Endothelial cell of umbilical vein (primary cell): ENCODE measurements around the gene LLGL2. TPM values are rescaled to one million over a fixed set of nuclear protein-coding genes. Genes with fewer than 3 reads are reported as not detected.

Experiments used
- BruUV-seq: library from RNA; stranded (reverse); fragments of 400-500 nt; replicated peaks from 2 replicates; lab custom pipeline; 2021; lab: Mats Ljungman, UMichigan
- CTCF ChIA-PET: fragments of 300-600, 350-600 bp; sonication (Branson Sonifier 250); formaldehyde crosslinking; loops from one replicate; lab custom pipeline; 2021; ENCODE audit warnings: antibody characterized with exemption, inconsistent platforms; lab: Charles Lee
- POLR2A ChIA-PET: fragments of 300-600, 350-600 bp; sonication (Branson Sonifier 250); formaldehyde crosslinking; loops from one replicate; lab custom pipeline; 2021; ENCODE audit warnings: antibody characterized with exemption, inconsistent platforms; lab: Charles Lee
- DNase-seq: peaks from one replicate; pipeline ENCODE4 v3.0.0-alpha.2; 2011; ENCODE audit warnings: low read depth, low spot score
- FAIRE-seq: peaks from 2 replicates; lab custom pipeline; 2011; peaks lifted over from hg19 to GRCh38; lab: Jason Lieb, UNC
- H2AFZ ChIP-seq: 2 replicates; pipeline ENCODE4 v1.6.0; 2012; ENCODE audit warnings: low read depth, low read length, control low read depth, inconsistent platforms
- H3K27ac ChIP-seq: 2 replicates; pipeline ENCODE4 v1.5.1; 2011; ENCODE audit warnings: low read depth, mild to moderate bottlenecking, control low read depth, low read length, moderate library complexity; ENCODE audit not compliant: insufficient read depth
- H3K27me3 ChIP-seq, 2 experiments: 2 replicates each; pipeline versions ENCODE4 v1.6.0 to v1.6.1; 2011; ENCODE audit warnings: low read length in 2 of 2, mixed read lengths in 1 of 2; ENCODE audit not compliant: control insufficient read depth in 2 of 2, insufficient read depth in 2 of 2
- H3K36me3 ChIP-seq, 2 experiments: 2 replicates in 1 of 2; 3 replicates in 1 of 2; pipeline ENCODE4 v1.5.1; 2011; ENCODE audit warnings: low read length in 2 of 2, mild to moderate bottlenecking in 1 of 2, moderate library complexity in 1 of 2; ENCODE audit not compliant: control insufficient read depth in 2 of 2, insufficient read depth in 2 of 2; ENCODE audit errors: extremely low read depth in 1 of 2
- H3K4me1 ChIP-seq: 3 replicates; pipeline ENCODE4 v1.5.1; 2011; ENCODE audit warnings: mild to moderate bottlenecking, low read length; ENCODE audit not compliant: control insufficient read depth, insufficient read depth; ENCODE audit errors: extremely low read depth
- H3K4me2 ChIP-seq: 2 replicates; pipeline ENCODE4 v1.6.1; 2011; ENCODE audit warnings: low read length, control low read depth, mixed read lengths; ENCODE audit not compliant: insufficient read depth
- H3K4me3 ChIP-seq, 3 experiments: fragments of 200-600 bp in 1 of 3; sonication (generic), shearing (Covaris generic) in 1 of 3; replicated peaks in 1 of 3; 2 replicates each; pipeline ENCODE4 v1.5.1; 2011 to 2016; ENCODE audit warnings: control low read depth in 3 of 3, low read length in 3 of 3, mild to moderate bottlenecking in 2 of 3, inconsistent platforms in 1 of 3, low read depth in 1 of 3, moderate library complexity in 1 of 3; ENCODE audit not compliant: insufficient read depth in 1 of 3
- H3K79me2 ChIP-seq: 2 replicates; pipeline ENCODE4 v1.6.0; 2012; ENCODE audit warnings: low read length, inconsistent platforms; ENCODE audit not compliant: control insufficient read depth, insufficient read depth
- H3K9ac ChIP-seq: replicated peaks from 2 replicates; pipeline ENCODE3; 2011; ENCODE audit warnings: low read length, control low read depth; ENCODE audit not compliant: insufficient read depth; ENCODE audit errors: extremely low read depth
- H3K9me1 ChIP-seq: replicated peaks from 3 replicates; pipeline ENCODE4 v1.6.0; 2011; ENCODE audit warnings: mild to moderate bottlenecking, low read length; ENCODE audit not compliant: control insufficient read depth, insufficient read depth; ENCODE audit errors: extremely low read depth
- H3K9me3 ChIP-seq: replicated peaks from 2 replicates; pipeline ENCODE4 v1.5.1; 2012; ENCODE audit warnings: low read length, inconsistent platforms; ENCODE audit not compliant: control insufficient read depth, insufficient read depth
- H4K20me1 ChIP-seq: replicated peaks from 2 replicates; pipeline ENCODE3; 2011; ENCODE audit warnings: mild to moderate bottlenecking, low read length; ENCODE audit not compliant: control insufficient read depth, insufficient read depth; ENCODE audit errors: extremely low read depth
- MYC ChIP-seq: IDR thresholded peaks from one replicate; pipeline ENCODE4 v1.6.1; 2011; ENCODE audit warnings: mild to moderate bottlenecking, low read depth, low read length
- POLR2A ChIP-seq: IDR thresholded peaks from 2 replicates; pipeline ENCODE4 v1.6.1; 2012; ENCODE audit warnings: low read depth, mild to moderate bottlenecking, control low read depth, low read length
- POLR2AphosphoS5 ChIP-seq: IDR thresholded peaks from 2 replicates; pipeline ENCODE4 v1.6.1; 2012; ENCODE audit warnings: low read depth, mild to moderate bottlenecking, control low read depth, low read length, moderate library complexity; ENCODE audit not compliant: insufficient read depth
- dilution Hi-C: fragments of 300-500 bp; cut with MboI; formaldehyde crosslinking; loops from one replicate; pipeline ENCODE4 v1.15.0; 2019; ENCODE audit warnings: low sequenced_read_pairs; ENCODE audit not compliant: extremely low pct_ligation_motif_present
- intact Hi-C: fragments of 100-400 bp; cut with micrococcal nuclease; formaldehyde crosslinking; loops from one replicate; pipeline ENCODE4 v1.10.0; 2022
- polyA plus RNA-seq, 4 experiments: library from polyadenylated mRNA; depleted of rRNA in 3 of 4; stranded (reverse) in 3 of 4; unstranded in 1 of 4; fragments of >200 nt; gene quantifications; 2 replicates each; pipeline versions ENCODE4 v1.2.1 to v1.2.3, GENCODE V29; 2011 to 2012; ENCODE audit warnings: missing spikeins in 1 of 4
- total RNA-seq: library from RNA; stranded (reverse); gene quantifications from 2 replicates; pipeline ENCODE4 v1.2.3, GENCODE V29; 2021
- TF ChIP-seq, protein P1 (sequence below): IDR thresholded peaks from 2 replicates; pipeline ENCODE4 v1.6.1; 2011; ENCODE audit not compliant: insufficient read depth, insufficient read length
- TF ChIP-seq, protein P2 (sequence below), 2 donors: IDR thresholded peaks; 1 replicate in 1 of 2; 2 replicates in 1 of 2; pipeline ENCODE4 v1.5.1; 2011; ENCODE audit warnings: low read length in 2 of 2, mild to moderate bottlenecking in 2 of 2, moderate library complexity in 2 of 2, control low read depth in 1 of 2, inconsistent platforms in 1 of 2, low read depth in 1 of 2; ENCODE audit not compliant: insufficient read depth in 1 of 2; ENCODE audit errors: extremely low read depth in 1 of 2

Gene LLGL2
- total and polyA plus RNA-seq, 2 donors (not counting 3 experiments of a cell fraction or from before 2014, with no cell fraction given) = 5.3 to 5.4 TPM

DNA sequence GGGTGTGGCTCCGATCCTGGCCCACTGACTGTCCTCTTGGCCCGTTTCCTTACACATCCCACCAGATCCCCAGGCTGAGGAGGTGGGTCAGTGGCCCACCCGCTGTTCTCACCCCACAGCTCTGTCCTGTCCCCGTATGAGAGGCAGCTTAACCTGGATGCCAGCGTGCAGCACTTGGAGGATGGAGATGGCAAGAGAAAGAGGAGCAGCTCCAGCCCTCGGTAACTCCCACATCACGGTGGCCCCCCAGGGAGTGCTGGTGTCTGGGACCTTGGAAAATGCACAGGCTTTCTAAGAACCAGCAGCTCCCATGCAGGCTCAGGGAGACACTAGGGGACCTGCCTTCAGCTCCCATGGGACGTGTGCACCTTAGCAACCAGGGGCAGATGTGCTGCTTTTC is 4.2 kb upstream of the LLGL2 start:
- FAIRE-seq (no peak), DNase-seq (no peak)
- TF ChIP-seq, protein P1, sequence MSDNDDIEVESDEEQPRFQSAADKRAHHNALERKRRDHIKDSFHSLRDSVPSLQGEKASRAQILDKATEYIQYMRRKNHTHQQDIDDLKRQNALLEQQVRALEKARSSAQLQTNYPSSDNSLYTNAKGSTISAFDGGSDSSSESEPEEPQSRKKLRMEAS = no peak
- TF ChIP-seq MYC = no peak
- no peak for TF ChIP-seq POLR2AphosphoS5
- intact Hi-C loops (no loop called here), dilution Hi-C loops (no loop called here)
- no peak overlapping the region for H3K4me3 ChIP-seq
- H3K4me1 ChIP-seq = peaks cover 11% of the 10 kb centered on the region
- no peak overlapping the region for H3K9ac ChIP-seq
- H4K20me1 ChIP-seq = no peaks in the 10 kb centered on the region
- H3K9me3 ChIP-seq = no peaks in the 10 kb centered on the region
- POLR2A ChIA-PET = no interaction called here
- H3K27me3 ChIP-seq = no peaks in the 10 kb centered on the region
- H2AFZ ChIP-seq = no peak overlapping the region
- H3K4me2 ChIP-seq = no peak overlapping the region
- no peak overlapping the region for H3K27ac ChIP-seq
- H3K36me3 ChIP-seq = peaks cover 0 to 2% of the 10 kb centered on the region in 2 experiments
- BruUV-seq = no TSS peak
- CTCF ChIA-PET = no interaction called here
- H3K79me2 ChIP-seq = no peaks in the 10 kb centered on the region
- no peaks in the 10 kb centered on the region for H3K9me1 ChIP-seq

DNA sequence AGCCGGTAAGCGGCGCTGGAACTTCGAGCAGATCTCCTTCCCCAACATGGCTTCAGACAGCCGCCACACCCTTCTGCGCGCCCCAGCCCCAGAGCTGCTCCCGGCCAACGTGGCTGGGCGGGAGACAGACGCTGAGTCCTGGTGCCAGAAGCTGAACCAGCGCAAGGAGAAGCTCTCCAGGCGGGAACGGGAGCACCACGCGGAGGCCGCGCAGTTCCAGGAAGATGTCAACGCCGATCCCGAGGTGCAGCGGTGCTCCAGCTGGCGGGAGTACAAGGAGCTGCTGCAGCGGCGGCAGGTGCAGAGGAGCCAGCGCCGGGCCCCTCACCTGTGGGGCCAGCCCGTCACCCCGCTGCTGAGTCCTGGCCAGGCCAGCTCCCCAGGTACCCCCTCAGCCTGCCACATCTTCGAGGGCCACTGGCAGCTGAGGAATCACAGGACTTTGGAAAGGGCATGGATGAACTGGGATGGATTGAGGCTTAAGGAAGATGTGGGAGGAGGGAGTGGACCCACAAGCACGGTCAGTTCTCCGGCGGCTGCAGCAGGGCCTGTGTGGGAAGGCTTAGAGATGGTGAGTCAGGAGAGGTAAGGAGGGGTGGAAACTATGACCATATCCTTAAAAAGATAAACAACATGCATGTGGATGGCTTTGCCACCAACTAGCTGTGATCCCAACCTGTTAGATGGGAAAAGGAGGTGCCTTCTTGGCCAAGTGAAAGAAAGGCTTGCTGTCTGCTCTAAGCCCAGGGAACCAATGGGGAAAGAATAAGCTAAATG is 3.4 kb upstream of the LLGL2 start:
- dilution Hi-C loops = no loop called here
- TF ChIP-seq, protein P2, sequence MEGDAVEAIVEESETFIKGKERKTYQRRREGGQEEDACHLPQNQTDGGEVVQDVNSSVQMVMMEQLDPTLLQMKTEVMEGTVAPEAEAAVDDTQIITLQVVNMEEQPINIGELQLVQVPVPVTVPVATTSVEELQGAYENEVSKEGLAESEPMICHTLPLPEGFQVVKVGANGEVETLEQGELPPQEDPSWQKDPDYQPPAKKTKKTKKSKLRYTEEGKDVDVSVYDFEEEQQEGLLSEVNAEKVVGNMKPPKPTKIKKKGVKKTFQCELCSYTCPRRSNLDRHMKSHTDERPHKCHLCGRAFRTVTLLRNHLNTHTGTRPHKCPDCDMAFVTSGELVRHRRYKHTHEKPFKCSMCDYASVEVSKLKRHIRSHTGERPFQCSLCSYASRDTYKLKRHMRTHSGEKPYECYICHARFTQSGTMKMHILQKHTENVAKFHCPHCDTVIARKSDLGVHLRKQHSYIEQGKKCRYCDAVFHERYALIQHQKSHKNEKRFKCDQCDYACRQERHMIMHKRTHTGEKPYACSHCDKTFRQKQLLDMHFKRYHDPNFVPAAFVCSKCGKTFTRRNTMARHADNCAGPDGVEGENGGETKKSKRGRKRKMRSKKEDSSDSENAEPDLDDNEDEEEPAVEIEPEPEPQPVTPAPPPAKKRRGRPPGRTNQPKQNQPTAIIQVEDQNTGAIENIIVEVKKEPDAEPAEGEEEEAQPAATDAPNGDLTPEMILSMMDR (IDR thresholded peaks at IDR 0.05; ENCODE audit: extremely low read depth in 1 of 2, insufficient read depth in 1 of 2, low read depth in 1 of 2, low read length in 2 of 2) = no peak
- TF ChIP-seq POLR2A = no peak
- H3K27me3 ChIP-seq = no peaks in the 10 kb centered on the region
- H3K79me2 ChIP-seq = no peaks in the 10 kb centered on the region
- DNase-seq (no peak), FAIRE-seq (no peak)
- no peaks in the 10 kb centered on the region for H3K9me1 ChIP-seq
- no peak overlapping the region for H2AFZ ChIP-seq
- H3K4me3 ChIP-seq = no peak overlapping the region
- CTCF ChIA-PET = no interaction called here
- H3K36me3 ChIP-seq = peaks cover 0 to 2% of the 10 kb centered on the region in 2 experiments
- intact Hi-C loops = no loop called here
- H3K9me3 ChIP-seq = no peaks in the 10 kb centered on the region
- no peak overlapping the region for H3K4me2 ChIP-seq
- POLR2A ChIA-PET = no interaction called here
- H4K20me1 ChIP-seq = no peaks in the 10 kb centered on the region
- H3K4me1 ChIP-seq = peaks cover 12% of the 10 kb centered on the region
- BruUV-seq = no TSS peak
- H3K27ac ChIP-seq = no peak overlapping the region
- H3K9ac ChIP-seq = no peak overlapping the region
